CD4-positive, alpha-beta T cell treated with Interleukin-15 for 4 hours (primary cell): ENCODE measurements around the gene SPATA31D3.
"Not testable (repeated sequence)": the region's sequence is repeated elsewhere in the genome, so short reads cannot be mapped to it uniquely, and the experiment has no call there.

ENCODE experiments used
- DNase-seq: peaks from one replicate; pipeline ENCODE4 v3.0.0-alpha.2; 2020; ENCODE audit warnings: low spot score

SPATA31D3 gene

DNA sequence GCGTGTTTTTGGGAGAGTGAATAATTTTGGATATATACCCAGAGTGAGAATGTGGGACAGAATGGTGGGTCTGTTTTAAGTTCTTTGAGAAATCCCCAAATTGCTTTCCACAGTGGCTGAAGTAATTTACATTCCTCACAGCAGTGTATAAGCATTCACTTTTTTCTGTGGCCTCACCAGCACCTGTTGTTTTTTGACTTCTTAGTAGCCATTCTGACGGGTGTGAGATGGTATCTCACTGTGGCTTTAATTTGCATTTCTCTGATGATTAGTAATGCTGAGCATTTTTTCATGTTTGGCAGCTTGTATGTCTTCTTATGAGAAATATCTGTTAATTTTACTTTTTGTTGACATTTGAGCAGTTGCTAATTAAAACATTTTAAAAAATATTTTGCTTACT lies 35.9 kb downstream of the SPATA31D3 start:
- DNase-seq = no peak

DNA sequence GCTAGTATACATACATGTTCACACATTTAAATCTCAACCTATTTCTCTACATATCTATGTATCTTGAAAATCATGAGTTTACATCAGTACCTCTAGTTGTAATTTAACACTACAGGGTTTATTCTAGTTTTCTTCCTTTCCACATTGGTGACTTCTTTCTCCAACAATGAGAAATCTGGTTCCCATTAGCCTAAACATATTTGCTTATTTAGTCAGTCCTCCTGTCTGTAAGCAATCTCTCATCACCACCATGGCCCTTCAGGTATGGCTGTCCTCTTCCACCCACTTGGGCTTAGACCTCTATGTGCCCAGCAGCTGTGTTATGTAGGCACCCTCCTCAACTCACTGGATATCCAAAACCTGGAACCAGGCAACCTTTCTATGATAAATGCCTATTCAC lies 37.3 kb downstream of the SPATA31D3 start:
- DNase-seq = no peak

DNA sequence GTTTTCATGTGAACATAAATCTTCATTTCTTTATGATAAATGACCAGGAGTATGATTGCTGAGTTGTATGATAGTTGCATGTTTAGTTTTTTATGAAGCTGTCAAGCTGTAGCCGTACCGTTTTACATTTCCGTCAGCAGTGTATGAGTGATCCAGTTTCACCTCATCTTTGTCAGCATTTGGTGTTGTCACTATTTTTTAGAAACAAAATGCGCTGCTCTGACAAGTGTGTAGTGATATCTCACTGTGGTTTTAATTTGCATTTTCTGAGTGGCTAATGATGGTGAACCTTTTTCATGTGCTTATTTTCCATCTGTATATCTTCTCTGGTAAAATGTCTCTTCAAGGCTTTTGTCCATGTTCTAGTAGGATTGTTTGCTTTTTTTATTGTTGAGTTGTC lies 38.6 kb downstream of the SPATA31D3 start:
- no peak for DNase-seq

DNA sequence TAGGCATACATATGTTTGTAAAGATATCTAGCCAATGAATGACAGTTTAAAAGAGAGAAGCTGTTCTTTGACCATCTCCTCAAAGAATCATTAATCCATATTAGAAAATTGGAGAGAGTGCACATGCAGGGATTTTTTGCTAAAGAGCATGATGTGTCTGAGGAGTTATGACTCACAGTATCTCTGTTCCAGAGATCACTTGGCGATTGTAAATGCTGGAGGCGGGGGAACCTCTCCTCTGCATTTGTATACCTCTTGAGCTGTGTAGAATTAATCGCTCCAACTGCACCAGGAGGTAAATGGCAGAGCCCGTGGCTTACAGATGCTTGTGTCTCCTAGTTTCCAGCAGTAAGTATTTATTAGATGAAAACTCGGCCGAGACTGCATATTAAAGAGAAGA lies 41.6 kb downstream of the SPATA31D3 start:
- DNase-seq = no peak

DNA sequence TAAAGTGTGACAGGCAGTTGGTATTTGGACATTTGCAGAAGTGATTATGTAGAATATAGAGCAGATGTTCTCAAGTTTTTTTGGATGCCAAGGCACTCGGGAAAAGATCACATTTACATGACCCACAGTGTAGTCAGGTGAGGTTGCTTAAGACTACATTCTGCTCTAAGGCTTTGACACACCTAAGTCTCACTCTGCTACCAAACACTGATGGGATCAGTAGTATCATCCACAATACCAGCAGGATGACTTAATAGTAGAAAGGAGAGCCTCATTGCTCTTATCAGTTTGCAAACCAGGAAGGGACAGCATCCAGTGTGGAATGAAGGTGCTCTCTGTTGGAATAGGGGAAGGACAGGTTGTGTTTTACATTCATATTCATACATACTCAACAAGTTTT lies 42.8 kb downstream of the SPATA31D3 start:
- no peak for DNase-seq

DNA sequence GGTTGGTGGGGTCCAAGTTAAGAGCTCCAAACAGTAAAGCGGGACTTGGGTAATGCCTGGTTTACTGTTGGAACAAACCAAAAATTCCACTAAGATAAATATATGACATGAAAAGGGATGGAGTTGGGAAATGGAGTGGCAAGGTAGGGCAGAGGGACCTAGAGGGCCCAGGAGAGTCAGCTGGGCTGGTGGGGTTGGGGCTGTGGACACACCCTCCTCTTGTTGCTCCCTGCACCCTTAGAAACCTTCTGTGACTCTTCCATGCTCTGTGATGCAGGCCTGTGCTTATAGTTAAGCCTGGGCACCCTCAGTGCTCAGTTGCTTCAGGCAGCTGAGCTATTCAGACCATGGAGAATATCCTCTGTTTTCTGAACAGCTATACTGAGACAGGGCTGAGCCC lies 45.2 kb downstream of the SPATA31D3 start, which contains the start of gene SPATA31D1:
Gene SPATA31D1, plus strand, starts transcription at position 301 of the 400 bp plus-strand sequence. Its CDS starts 47 bp downstream, at position 348.
- DNase-seq = not testable (repeated sequence)

DNA sequence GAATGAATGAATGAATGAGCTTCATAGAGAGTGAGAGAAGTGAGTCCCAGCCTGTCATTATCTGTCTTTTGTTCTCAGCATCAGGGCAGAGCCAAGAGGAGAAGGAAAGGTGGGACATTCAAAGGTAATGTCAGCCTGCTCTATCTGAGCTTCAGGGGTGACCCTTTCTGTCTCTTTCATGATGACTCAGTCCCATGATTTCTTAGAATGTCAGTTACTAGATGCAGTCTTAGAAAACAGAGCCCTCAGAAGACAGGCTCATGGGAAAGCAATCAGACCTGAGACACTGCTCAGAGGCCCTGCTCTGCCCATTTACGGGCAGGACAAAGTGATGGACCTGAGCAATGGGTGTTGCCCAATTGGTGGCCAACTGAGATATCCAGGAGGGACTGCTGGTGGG lies 46.4 kb downstream of the SPATA31D3 start:
- no peak for DNase-seq

DNA sequence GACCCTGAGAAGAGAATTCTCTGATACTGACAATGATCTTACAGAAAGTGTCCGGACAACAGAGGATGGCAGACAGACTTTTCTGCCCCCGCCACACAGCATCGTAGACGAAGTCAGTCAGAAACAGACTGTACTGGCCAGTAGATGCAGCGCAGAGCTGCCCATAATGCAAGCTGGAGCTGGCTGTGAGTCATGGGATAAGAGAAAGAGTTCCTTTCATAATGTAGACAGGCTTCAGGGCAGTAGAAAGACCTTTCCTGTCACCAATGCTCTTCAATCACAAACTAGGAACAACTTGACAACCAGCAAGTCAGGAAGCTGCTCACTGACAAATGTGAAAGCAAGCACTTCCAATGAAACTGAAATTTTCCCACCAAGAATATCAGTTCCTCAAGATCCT lies 50.4 kb downstream of the SPATA31D3 start:
- DNase-seq = no peak
